GM19193 (cell line): ENCODE data around the gene GPD1.

ENCODE experiments used
- POLR2A ChIP-seq: IDR thresholded peaks from 4 replicates; pipeline ENCODE4 v1.6.1; 2011; ENCODE audit not compliant: insufficient read depth, insufficient read length; ENCODE audit errors: extremely low read depth

The GPD1 gene

GRCh38 chr12:50085615-50086072 is 18.2 kb upstream of the GPD1 start:
- no peak for TF ChIP-seq POLR2A

GRCh38 chr12:50086148-50086547 is 17.7 kb upstream of the GPD1 start:
- TF ChIP-seq POLR2A: no peak

GRCh38 chr12:50087151-50087550 is 16.7 kb upstream of the GPD1 start:
- TF ChIP-seq POLR2A: no peak

GRCh38 chr12:50087995-50088394 is 15.8 kb upstream of the GPD1 start:
- TF ChIP-seq POLR2A: no peak

- TF ChIP-seq POLR2A: no peak
Measured at GRCh38 chr12:50088577-50089335, 15.1 kb upstream of the GPD1 start.

- no peak for TF ChIP-seq POLR2A
Measured at GRCh38 chr12:50089730-50090129, 14.1 kb upstream of the GPD1 start.

- TF ChIP-seq POLR2A: no peak
Measured at GRCh38 chr12:50090391-50090790, 13.4 kb upstream of the GPD1 start.

- TF ChIP-seq POLR2A: no peak
Measured at GRCh38 chr12:50097952-50098351, 5.9 kb upstream of the GPD1 start.

- no peak for TF ChIP-seq POLR2A
Measured at GRCh38 chr12:50099302-50100008, 4.4 kb upstream of the GPD1 start.

GRCh38 chr12:50100561-50100960 is 3.2 kb upstream of the GPD1 start:
- TF ChIP-seq POLR2A: no peak

GRCh38 chr12:50101663-50102062 is 2.1 kb upstream of the GPD1 start:
- TF ChIP-seq POLR2A: no peak

- TF ChIP-seq POLR2A: no peak
Measured at GRCh38 chr12:50102131-50102531, 1.7 kb upstream of the GPD1 start.

- TF ChIP-seq POLR2A: peak; percentile 42
Measured at GRCh38 chr12:50102646-50103309, 1.0 kb upstream of the GPD1 start.

- no peak for TF ChIP-seq POLR2A
Measured at GRCh38 chr12:50103351-50103750, 457 bp upstream of the GPD1 start.
